H1 (cell line): ENCODE results near the gene ENKD1.

ENCODE experiments used
- CEBPB ChIP-seq: IDR thresholded peaks from 2 replicates; pipeline ENCODE4 v1.6.1; 2012; ENCODE audit warnings: low read depth, low read length
- CTCF ChIP-seq, 3 experiments: IDR thresholded peaks; 1 replicate in 2 of 3; 2 replicates in 1 of 3; pipeline versions ENCODE4 v1.5.1 to v1.6.1; 2011; ENCODE audit warnings: low read length in 3 of 3, mild to moderate bottlenecking in 3 of 3, inconsistent platforms in 2 of 3, low read depth in 1 of 3, moderate library complexity in 1 of 3; ENCODE audit not compliant: insufficient read depth in 1 of 3; ENCODE audit errors: control extremely low read depth in 1 of 3
- EZH2 ChIP-seq: fragments of 200-600 bp; sonication (generic); IDR thresholded peaks from 2 replicates; pipeline ENCODE4 v1.7.1; 2012; ENCODE audit warnings: low read depth, mild to moderate bottlenecking, moderate library complexity, low read length, inconsistent platforms; ENCODE audit not compliant: severe bottlenecking
- GABPA ChIP-seq: IDR thresholded peaks from 2 replicates; pipeline ENCODE4 v1.6.1; 2011; ENCODE audit warnings: mild to moderate bottlenecking, low read length, moderate library complexity, borderline replicate concordance; ENCODE audit not compliant: insufficient read depth
- KDM1A ChIP-seq: fragments of 200-600, 300-600 bp; sonication (generic); IDR thresholded peaks from 2 replicates; pipeline ENCODE4 v1.7.1; 2016; ENCODE audit warnings: mild to moderate bottlenecking, low read length, borderline replicate concordance
- POLR2A ChIP-seq, 2 experiments: IDR thresholded peaks; 1 replicate in 1 of 2; 2 replicates in 1 of 2; pipeline ENCODE4 v1.6.1; 2011; ENCODE audit warnings: low read depth in 2 of 2, low read length in 2 of 2, mild to moderate bottlenecking in 2 of 2; ENCODE audit errors: control extremely low read depth in 1 of 2
- ZNF274 ChIP-seq: IDR thresholded peaks from 2 replicates; pipeline ENCODE4 v1.7.0; 2012; ENCODE audit warnings: low read length, borderline replicate concordance; ENCODE audit errors: extremely low read depth

DNA sequence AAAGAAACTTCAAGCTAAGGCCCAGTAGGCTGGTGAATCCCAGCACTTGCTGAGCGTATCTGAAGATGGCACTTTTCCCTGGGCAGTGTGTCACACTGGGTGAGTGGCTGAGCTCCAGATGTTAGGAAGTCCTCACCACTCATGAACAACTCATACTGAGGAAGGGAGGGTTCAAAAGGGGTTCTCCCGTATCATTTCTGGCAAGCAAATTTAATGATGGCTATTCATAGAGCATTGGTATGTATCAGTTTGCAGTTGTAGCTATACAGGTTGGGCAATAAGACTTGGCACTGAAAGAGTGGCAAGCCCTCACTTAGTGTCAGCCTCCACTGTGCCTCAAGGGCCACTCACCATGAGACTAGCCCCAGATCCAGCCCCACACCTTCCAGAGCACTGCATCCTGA, 41.8 kb upstream of the ENKD1 start:
- no peak for TF ChIP-seq CTCF (IDR thresholded peaks at IDR 0.05; ENCODE audit: control extremely low read depth in 1 of 3, insufficient read depth in 1 of 3, low read depth in 1 of 3, low read length in 3 of 3)
- no peak for TF ChIP-seq ZNF274
- TF ChIP-seq EZH2: no peak
- TF ChIP-seq KDM1A: no peak
- no peak for TF ChIP-seq POLR2A (IDR thresholded peaks at IDR 0.05; ENCODE audit: control extremely low read depth in 1 of 2, low read depth in 2 of 2, low read length in 2 of 2)
- TF ChIP-seq CEBPB: no peak
- no peak for TF ChIP-seq GABPA
